ENCODE results near the gene GALNT15. TPM values are rescaled to one million over a fixed set of nuclear protein-coding genes. Genes with fewer than 3 reads are reported as not detected.

Gene GALNT15
- polyA plus RNA-seq, 1 experiment, result 27.9 TPM

DNA sequence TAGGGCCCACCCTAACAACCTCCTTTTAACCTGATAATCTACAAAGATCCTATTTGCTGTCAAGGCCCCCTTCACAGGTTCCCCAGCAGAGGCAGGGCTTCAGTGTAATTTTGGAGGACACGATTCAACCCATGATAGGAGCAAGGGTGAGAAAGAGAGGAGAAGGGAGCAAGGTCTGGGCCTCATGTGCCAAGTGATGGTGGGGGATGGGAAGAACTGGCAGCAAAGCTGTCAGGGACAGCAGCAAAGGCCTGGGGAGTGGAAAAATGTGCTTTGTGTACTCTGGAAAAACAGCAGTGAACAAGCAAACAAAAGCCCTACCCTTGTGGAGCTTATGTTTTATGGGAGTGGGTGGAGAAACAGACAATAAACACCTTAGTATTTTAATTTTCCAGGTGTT is 2.7 kb upstream of the GALNT15 start:
- Histone ChIP-seq H3K27me3 (ENCODE audit: control insufficient read depth, insufficient read depth, low read length) (no peaks in the 10 kb centered on the region), H3K9me3 (ENCODE audit: control insufficient read depth, insufficient read depth, low read length) (no peaks in the 10 kb centered on the region; the same call in 1 of the 2 replicates), H3K4me3 (ENCODE audit: low read depth, low read length) (no peak overlapping the region), H3K27ac (ENCODE audit: low read depth, low read length) (no peak overlapping the region)
- CTCF ChIA-PET, result interaction anchor here (8.3 kb wide), 1 partner anchor 123 kb away, joined by 119 read pairs; no protein-coding TSS in a partner anchor
- TF ChIP-seq, protein P1, sequence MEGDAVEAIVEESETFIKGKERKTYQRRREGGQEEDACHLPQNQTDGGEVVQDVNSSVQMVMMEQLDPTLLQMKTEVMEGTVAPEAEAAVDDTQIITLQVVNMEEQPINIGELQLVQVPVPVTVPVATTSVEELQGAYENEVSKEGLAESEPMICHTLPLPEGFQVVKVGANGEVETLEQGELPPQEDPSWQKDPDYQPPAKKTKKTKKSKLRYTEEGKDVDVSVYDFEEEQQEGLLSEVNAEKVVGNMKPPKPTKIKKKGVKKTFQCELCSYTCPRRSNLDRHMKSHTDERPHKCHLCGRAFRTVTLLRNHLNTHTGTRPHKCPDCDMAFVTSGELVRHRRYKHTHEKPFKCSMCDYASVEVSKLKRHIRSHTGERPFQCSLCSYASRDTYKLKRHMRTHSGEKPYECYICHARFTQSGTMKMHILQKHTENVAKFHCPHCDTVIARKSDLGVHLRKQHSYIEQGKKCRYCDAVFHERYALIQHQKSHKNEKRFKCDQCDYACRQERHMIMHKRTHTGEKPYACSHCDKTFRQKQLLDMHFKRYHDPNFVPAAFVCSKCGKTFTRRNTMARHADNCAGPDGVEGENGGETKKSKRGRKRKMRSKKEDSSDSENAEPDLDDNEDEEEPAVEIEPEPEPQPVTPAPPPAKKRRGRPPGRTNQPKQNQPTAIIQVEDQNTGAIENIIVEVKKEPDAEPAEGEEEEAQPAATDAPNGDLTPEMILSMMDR (IDR thresholded peaks at IDR 0.05; ENCODE audit: low read depth, low read length), result no peak
- no peak for DNase-seq (ENCODE audit: low read depth, low spot score)
- POLR2A ChIA-PET, result no interaction called here

DNA sequence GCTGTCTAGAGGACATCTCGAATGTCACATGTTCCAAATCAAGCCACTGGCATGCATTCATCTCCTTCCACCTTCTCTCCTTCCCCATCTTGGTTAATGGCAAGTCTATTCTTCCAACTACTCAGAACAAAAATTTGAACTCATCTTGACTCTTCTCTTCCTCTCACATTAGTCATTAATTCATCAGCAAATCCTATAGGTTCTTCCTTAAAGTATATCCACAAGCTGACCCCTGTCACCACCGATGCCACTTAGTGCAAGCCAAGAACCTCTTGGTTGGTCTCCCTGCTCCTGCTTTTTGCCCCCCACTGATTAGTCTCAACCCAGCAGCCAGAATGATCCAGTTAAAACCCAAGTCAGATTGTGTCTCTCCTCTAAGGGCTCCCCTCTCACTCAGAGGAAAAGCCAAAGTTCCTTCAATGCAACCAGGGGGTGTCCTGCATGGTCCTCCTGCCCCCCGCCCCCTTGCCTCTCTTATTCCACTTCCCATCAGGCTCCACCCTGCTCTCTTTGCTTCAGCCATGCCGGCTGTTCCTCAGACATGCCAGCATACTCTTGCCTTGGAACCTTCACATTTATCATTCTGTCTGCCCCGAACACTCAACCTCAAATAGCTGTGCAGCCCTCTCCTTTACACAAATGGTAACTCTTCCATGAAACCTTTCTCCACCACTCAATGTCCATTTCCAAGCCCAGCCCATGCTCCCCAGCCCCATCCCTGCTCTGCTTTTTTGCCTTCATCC is 1.0 kb upstream of the GALNT15 start:
- ChIA-PET CTCF (interaction anchor here (1.0 to 8.3 kb wide), 2 partner anchors 125 to 360 kb away, joined by 3 to 119 read pairs; no protein-coding TSS in a partner anchor), POLR2A (interaction anchor here (1.2 to 1.6 kb wide), 7 partner anchors 37 to 191 kb away, joined by 3 to 13 read pairs (median 5); no protein-coding TSS in a partner anchor)
- Histone ChIP-seq H3K4me3 (ENCODE audit: low read depth, low read length) (no peak overlapping the region), H3K27me3 (ENCODE audit: control insufficient read depth, insufficient read depth, low read length) (no peaks in the 10 kb centered on the region), H3K27ac (ENCODE audit: low read depth, low read length) (peak overlapping the region; percentile 40), H3K9me3 (ENCODE audit: control insufficient read depth, insufficient read depth, low read length) (no peaks in the 10 kb centered on the region; the same call in 1 of the 2 replicates)
- TF ChIP-seq, protein P1 (IDR thresholded peaks at IDR 0.05; ENCODE audit: low read depth, low read length), result no peak
- no peak for DNase-seq (ENCODE audit: low read depth, low spot score)

DNA sequence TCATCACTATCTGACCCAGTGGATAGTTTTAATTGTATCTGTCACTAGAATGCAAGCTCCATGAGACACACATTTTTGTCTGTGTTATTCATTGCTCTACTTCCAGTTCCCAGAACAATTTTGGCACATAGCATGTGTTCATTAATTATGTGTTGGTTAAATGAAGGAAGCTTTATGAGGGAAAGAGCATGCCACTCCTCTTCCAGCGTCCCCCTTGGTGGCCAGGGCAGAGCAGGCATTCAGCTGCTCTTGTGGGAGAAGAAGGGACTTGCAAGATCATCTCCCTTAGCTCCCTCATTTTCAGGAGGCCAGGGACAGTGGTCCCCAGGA is 489 bp upstream of the GALNT15 start:
- TF ChIP-seq, protein P1 (IDR thresholded peaks at IDR 0.05; ENCODE audit: low read depth, low read length), result no peak
- POLR2A ChIA-PET, result interaction anchor here (1.0 to 1.6 kb wide), 8 partner anchors 33 to 191 kb away, joined by 3 to 13 read pairs (median 5); no protein-coding TSS in a partner anchor
- Histone ChIP-seq H3K27me3 (ENCODE audit: control insufficient read depth, insufficient read depth, low read length) (no peaks in the 10 kb centered on the region), H3K9me3 (ENCODE audit: control insufficient read depth, insufficient read depth, low read length) (no peaks in the 10 kb centered on the region; the same call in 1 of the 2 replicates), H3K27ac (ENCODE audit: low read depth, low read length) (peak overlapping the region; percentile 89), H3K4me3 (ENCODE audit: low read depth, low read length) (peak overlapping the region; percentile 57)
- no peak for DNase-seq (ENCODE audit: low read depth, low spot score)
- CTCF ChIA-PET, result interaction anchor here (1.0 to 8.3 kb wide), 2 partner anchors 126 to 361 kb away, joined by 3 to 119 read pairs; no protein-coding TSS in a partner anchor

DNA sequence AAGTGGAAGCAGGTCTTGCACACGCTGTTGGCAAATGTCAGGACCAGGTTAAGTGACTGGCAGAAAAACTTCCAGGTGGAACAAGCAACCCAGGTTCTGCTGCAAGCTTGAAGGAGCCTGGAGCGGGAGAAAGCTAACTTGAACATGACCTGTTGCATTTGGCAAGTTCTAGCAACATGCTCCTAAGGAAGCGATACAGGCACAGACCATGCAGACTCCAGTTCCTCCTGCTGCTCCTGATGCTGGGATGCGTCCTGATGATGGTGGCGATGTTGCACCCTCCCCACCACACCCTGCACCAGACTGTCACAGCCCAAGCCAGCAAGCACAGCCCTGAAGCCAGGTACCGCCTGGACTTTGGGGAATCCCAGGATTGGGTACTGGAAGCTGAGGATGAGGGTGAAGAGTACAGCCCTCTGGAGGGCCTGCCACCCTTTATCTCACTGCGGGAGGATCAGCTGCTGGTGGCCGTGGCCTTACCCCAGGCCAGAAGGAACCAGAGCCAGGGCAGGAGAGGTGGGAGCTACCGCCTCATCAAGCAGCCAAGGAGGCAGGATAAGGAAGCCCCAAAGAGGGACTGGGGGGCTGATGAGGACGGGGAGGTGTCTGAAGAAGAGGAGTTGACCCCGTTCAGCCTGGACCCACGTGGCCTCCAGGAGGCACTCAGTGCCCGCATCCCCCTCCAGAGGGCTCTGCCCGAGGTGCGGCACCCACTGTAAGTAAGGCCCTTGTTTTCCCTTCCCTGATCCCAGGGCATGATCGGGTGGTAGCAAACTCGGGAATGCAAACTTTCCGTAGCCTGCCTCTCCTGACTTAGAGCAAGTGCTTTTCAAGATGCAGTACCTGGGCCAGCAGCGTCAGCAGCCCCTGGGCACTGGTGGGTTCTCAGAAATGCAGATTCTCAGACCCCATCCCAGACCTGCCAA is 759 bp downstream of the GALNT15 start:
- H3K4me3 ChIP-seq (ENCODE audit: low read depth, low read length), result peak overlapping the region; percentile 57
- peak overlapping the region; percentile 89 for H3K27ac ChIP-seq (ENCODE audit: low read depth, low read length)
- no peaks in the 10 kb centered on the region for H3K9me3 ChIP-seq (ENCODE audit: control insufficient read depth, insufficient read depth, low read length)
- no peak for DNase-seq (ENCODE audit: low read depth, low spot score)
- POLR2A ChIA-PET, result interaction anchor here (1.0 to 1.6 kb wide), 7 partner anchors 35 to 193 kb away, joined by 3 to 13 read pairs (median 5); no protein-coding TSS in a partner anchor
- TF ChIP-seq, protein P1 (IDR thresholded peaks at IDR 0.05; ENCODE audit: low read depth, low read length), result no peak
- H3K27me3 ChIP-seq (ENCODE audit: control insufficient read depth, insufficient read depth, low read length), result no peaks in the 10 kb centered on the region
- CTCF ChIA-PET, result interaction anchor here (0.9 to 8.3 kb wide), 3 partner anchors 127 to 359 kb away, joined by 3 to 119 read pairs (median 7); no protein-coding TSS in a partner anchor
